Subcutaneous abdominal adipose tissue (tissue), 5 donors: ENCODE measurements around the gene AIF1.

ENCODE experiments used
- H3K27ac ChIP-seq: one replicate; pipeline ENCODE4 v1.7.0; 2013; ENCODE audit warnings: low read depth, mild to moderate bottlenecking, inconsistent platforms, low read length, moderate library complexity
- H3K27me3 ChIP-seq, 5 donors: one replicate each; pipeline ENCODE4 v1.7.0; 2013; ENCODE audit warnings: low read length in 5 of 5, inconsistent platforms in 1 of 5; ENCODE audit not compliant: control insufficient read depth in 5 of 5, insufficient read depth in 4 of 5
- H3K36me3 ChIP-seq, 5 donors: one replicate each; pipeline ENCODE4 v1.7.0; 2013; ENCODE audit warnings: low read length in 5 of 5; ENCODE audit not compliant: control insufficient read depth in 5 of 5, insufficient read depth in 5 of 5
- H3K4me1 ChIP-seq, 5 donors: one replicate each; pipeline ENCODE4 v1.7.0; 2013; ENCODE audit warnings: low read length in 5 of 5, mild to moderate bottlenecking in 3 of 5, moderate library complexity in 1 of 5; ENCODE audit not compliant: control insufficient read depth in 5 of 5, insufficient read depth in 5 of 5
- H3K4me3 ChIP-seq, 5 donors: one replicate each; pipeline ENCODE4 v1.7.0; 2013; ENCODE audit warnings: low read length in 5 of 5, low read depth in 1 of 5
- H3K9ac ChIP-seq, 5 donors: one replicate each; pipeline ENCODE4 v1.7.0; 2013; ENCODE audit warnings: low read length in 5 of 5, mild to moderate bottlenecking in 4 of 5, moderate library complexity in 3 of 5
- H3K9me3 ChIP-seq, 5 donors: one replicate each; pipeline ENCODE4 v1.7.0; 2013; ENCODE audit warnings: low read length in 5 of 5; ENCODE audit not compliant: control insufficient read depth in 5 of 5
- donor health status: healthy.
- donor health status: healthy.
- donor health status: healthy.
- donor health status: healthy.
- donor health status: healthy.

The AIF1 gene

GRCh38 chr6:31655349-31656237 lies 40.6 kb downstream of the AIF1 start, which contains the start of gene APOM:
TSS of gene APOM (plus strand) at chr6:31655894. CDS start at chr6:31655967, 73 bp downstream.
- Histone ChIP-seq H3K27me3 (no peaks in the 10 kb centered on the region), H3K9me3 (no peaks in the 10 kb centered on the region), H3K27ac (no peak within 1 kb of the TSS), H3K4me1 (peaks cover 10 to 59% (median 49%) of the 10 kb centered on the region in 5 donors), H3K4me3 (no peak within 1 kb of the TSS), H3K36me3 (peaks cover 0 to 39% (median 16%) of the 10 kb centered on the region in 5 donors), H3K9ac (no peak within 1 kb of the TSS)

GRCh38 chr6:31657406-31658157 lies 42.5 kb downstream of the AIF1 start:
- peaks cover 0 to 45% (median 23%) of the 10 kb centered on the region in 5 donors for H3K36me3 ChIP-seq
- no peaks in the 10 kb centered on the region for H3K9me3 ChIP-seq
- H3K9ac ChIP-seq = peak overlapping the region in 3 of 5 donors; percentile 4 to 44 (median 6)
- H3K27me3 ChIP-seq = no peaks in the 10 kb centered on the region
- H3K4me1 ChIP-seq = peaks cover 12 to 58% (median 44%) of the 10 kb centered on the region in 5 donors
- H3K4me3 ChIP-seq = no peak overlapping the region
- H3K27ac ChIP-seq = no peak overlapping the region

DNA sequence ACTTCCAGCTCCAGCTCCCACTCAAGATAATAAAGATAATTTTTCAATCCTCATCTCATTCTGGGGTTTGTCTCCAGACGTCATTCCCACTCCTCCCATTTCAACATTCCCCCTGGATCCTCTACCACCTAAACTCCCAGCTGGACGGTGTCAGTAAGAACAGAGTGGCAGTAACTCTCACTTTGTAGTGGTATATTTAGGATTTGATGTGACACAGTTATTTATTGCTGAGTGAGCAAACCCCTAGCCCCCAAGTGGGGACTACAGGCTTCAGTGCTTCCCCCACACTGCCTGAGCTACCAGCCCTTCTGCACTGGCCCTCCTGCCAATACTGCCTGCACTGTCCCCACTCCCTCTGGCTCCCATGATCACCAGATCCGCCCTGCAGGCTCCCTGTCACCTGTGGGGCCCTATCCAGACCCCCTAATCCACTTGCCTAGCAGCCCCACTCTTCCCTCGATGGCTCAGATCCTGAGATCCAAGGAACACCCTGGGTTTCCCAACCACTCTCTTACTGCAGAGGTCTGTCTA lies 43.2 kb downstream of the AIF1 start:
- Histone ChIP-seq H3K36me3 (peaks cover 0 to 46% (median 24%) of the 10 kb centered on the region in 5 donors), H3K4me3 (no peak overlapping the region), H3K27ac (no peak overlapping the region), H3K9me3 (no peaks in the 10 kb centered on the region), H3K27me3 (no peaks in the 10 kb centered on the region), H3K4me1 (peaks cover 12 to 56% (median 49%) of the 10 kb centered on the region in 5 donors), H3K9ac (peak overlapping the region in 4 of 5 donors; percentile 4 to 61 (median 42))

DNA sequence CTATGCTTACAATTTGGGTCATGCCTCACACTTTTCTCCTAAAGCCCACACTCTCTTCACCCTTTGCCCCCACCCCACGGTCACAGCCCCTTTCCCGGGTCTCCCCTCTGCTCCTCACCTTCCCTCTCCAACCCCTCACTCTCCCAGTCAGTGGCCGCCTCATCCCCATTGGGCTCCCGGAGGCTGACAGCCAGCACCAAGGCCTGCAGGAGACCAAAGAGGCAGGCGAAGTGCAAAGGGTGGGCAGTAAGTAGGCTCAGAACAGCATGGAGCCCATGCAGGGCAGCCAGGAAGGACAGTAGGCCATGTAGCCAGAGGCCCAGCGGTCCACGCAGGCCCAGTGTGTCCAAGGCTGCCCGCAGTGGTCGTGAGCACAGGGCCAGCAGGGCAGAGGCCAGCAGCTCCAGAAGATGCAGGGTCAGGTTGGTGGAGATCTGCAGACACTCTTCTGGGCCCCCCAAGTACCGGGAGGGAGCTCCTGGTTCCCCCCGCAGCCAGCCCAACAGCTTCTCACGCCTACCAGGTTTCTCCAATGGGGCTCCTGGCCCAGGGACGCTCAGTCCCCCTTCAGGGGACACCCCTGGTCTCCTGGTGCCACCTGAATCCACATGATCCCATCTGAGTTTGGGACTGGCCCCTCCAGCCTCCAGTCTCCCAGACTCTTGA lies 44.1 kb downstream of the AIF1 start:
- Histone ChIP-seq H3K9me3 (no peaks in the 10 kb centered on the region), H3K27me3 (no peaks in the 10 kb centered on the region), H3K9ac (peak overlapping the region in 4 of 5 donors; percentile 63 to 99 (median 82)), H3K4me3 (peak overlapping the region; percentile 58 to 98 (median 90)), H3K4me1 (peaks cover 12 to 59% (median 52%) of the 10 kb centered on the region in 5 donors), H3K27ac (peak overlapping the region; percentile 89), H3K36me3 (peaks cover 0 to 49% (median 24%) of the 10 kb centered on the region in 5 donors)

DNA sequence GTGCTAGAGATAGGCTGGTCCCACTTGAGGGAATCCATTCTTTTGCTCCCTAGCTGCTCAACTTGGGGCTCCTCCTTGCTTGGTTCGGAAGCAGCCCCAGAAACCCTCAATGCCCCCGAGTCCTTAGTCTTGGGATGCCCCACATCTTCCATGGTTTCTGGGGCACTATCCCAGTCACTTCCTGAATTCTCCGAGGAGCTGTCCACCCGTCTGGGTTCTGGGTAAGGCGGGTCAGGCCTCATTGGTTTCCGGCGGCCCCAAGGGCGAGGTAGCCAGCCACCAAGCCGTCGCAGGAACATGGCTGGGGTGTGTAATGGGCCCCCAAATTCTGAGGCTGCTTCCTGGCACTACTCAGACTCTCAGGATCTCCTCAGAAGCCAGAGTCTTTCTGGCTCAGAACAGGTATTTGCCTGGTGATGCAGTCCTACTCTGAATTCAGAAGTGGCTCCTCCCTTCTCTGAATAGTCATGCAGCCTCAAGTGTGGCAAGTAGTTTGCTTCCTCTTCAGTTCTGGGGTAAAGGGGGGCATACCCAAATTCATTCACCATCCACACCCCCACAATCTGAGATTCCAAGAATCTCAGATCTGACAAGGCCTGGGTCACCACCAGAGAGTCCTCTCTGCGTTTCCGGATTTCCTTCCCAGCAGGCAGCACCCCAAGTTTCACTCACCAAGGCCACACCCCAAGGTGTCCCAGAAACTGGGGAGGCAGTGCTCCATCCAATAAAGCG lies 44.8 kb downstream of the AIF1 start:
- H3K4me3 ChIP-seq = peak overlapping the region; percentile 58 to 98 (median 90)
- H3K9ac ChIP-seq = peak overlapping the region; percentile 74 to 99 (median 90)
- no peaks in the 10 kb centered on the region for H3K27me3 ChIP-seq
- H3K27ac ChIP-seq = peak overlapping the region; percentile 89
- H3K9me3 ChIP-seq = no peaks in the 10 kb centered on the region
- H3K36me3 ChIP-seq = peaks cover 0 to 47% (median 24%) of the 10 kb centered on the region in 5 donors
- peaks cover 13 to 66% (median 57%) of the 10 kb centered on the region in 5 donors for H3K4me1 ChIP-seq

- Histone ChIP-seq H3K9me3 (no peaks in the 10 kb centered on the region), H3K4me1 (peaks cover 14 to 67% (median 57%) of the 10 kb centered on the region in 5 donors), H3K27ac (peak within 1 kb of the TSS; percentile 89), H3K9ac (peak within 1 kb of the TSS; percentile 74 to 99 (median 90)), H3K36me3 (peaks cover 0 to 40% (median 22%) of the 10 kb centered on the region in 5 donors), H3K4me3 (peak within 1 kb of the TSS; percentile 58 to 98 (median 90)), H3K27me3 (no peaks in the 10 kb centered on the region)
Measured at GRCh38 chr6:31660381-31661261, 45.6 kb downstream of the AIF1 start, which contains the start of gene C6orf47. TSS of gene C6orf47 (minus strand) at chr6:31660778. CDS start at chr6:31659947, 831 bp downstream.

DNA sequence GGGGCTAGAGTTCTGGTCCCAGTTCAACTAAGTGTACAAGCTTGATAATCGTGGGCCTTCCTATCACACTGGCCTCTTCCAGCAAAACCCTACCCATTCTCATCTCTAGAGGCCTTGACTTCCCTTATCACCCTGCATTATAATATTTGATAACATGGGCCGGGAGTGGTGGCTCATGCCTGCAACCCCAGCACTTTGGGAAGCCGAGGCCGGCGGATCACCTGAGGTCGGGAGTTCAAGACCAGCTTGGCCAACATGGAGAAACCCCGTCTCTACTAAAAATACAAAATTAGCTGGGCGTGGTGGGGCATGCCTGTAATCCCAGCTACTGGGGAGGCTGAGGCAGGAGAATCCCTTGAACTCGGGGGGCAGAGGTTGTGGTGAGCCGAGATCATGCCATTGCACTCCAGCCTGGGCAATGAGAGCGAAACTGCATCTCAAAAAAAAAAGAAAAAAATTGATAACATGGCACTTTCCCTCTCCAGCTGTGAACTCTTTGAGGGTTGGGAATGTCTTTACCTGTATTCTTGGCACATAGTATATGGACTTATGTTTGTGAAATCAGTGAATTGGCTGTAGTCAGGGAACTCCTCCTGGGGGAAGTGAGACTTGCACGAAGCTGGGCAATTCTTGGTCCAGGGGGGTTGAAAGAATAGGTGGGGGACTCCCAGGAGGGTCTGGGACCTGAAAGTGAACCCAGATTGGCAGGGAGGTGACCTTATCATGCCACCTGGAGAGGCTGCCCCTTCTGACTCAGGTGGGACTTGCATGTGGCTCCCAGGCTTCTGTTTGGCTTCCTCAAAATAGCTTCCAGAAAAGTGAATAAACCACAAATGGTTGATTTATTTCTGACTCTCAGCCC lies 46.5 kb downstream of the AIF1 start:
- Histone ChIP-seq H3K4me3 (peak overlapping the region in 4 of 5 donors; percentile 70 to 94 (median 87)), H3K36me3 (peaks cover 0 to 32% (median 18%) of the 10 kb centered on the region in 5 donors), H3K9me3 (no peaks in the 10 kb centered on the region), H3K9ac (peak overlapping the region in 2 of 5 donors; percentile 90 to 99), H3K27ac (peak overlapping the region; percentile 89), H3K27me3 (no peaks in the 10 kb centered on the region), H3K4me1 (peaks cover 14 to 72% (median 61%) of the 10 kb centered on the region in 5 donors)
